Activated CD8-positive, alpha-beta memory T cell treated with anti-CD3 and anti-CD28 coated beads for 1 hour (primary cell): Measurements from ENCODE around the gene GABRB1.

ENCODE experiments used
- DNase-seq, 2 donors: peaks; one replicate each; pipeline ENCODE4 v3.0.0-alpha.2; 2020; ENCODE audit warnings: low read depth in 1 of 2; ENCODE audit errors: extremely low read depth in 1 of 2

GABRB1 gene

GRCh38 chr4:47463235-47463956 lies 432.0 kb downstream of the GABRB1 start, which contains the start of gene COMMD8:
COMMD8 (minus strand) TSS chr4:47463702; CDS start chr4:47463651, 51 bp downstream.
- peak; percentile 96 for DNase-seq

GRCh38 chr4:47465004-47465403 lies 433.6 kb downstream of the GABRB1 start:
- no peak for DNase-seq

- no peak for DNase-seq
Observed at GRCh38 chr4:47466056-47466785, 434.9 kb downstream of the GABRB1 start.

- DNase-seq = no peak
Observed at GRCh38 chr4:47468706-47469365, 437.5 kb downstream of the GABRB1 start.

GRCh38 chr4:47469951-47470350 lies 438.6 kb downstream of the GABRB1 start:
- no peak for DNase-seq

GRCh38 chr4:47471064-47471463 lies 439.7 kb downstream of the GABRB1 start:
- DNase-seq = no peak

- no peak for DNase-seq
Observed at GRCh38 chr4:47471591-47471990, 440.2 kb downstream of the GABRB1 start.

- no peak for DNase-seq
Observed at GRCh38 chr4:47473141-47473750, 441.9 kb downstream of the GABRB1 start.

GRCh38 chr4:47474799-47475198 lies 443.4 kb downstream of the GABRB1 start:
- no peak for DNase-seq

GRCh38 chr4:47475411-47475810 lies 444.0 kb downstream of the GABRB1 start:
- DNase-seq = no peak
